ENCODE results near the gene SCO2.
A peak's percentile ranks its signal among the peaks of the same experiment; 100 is the strongest.

The SCO2 gene

DNA sequence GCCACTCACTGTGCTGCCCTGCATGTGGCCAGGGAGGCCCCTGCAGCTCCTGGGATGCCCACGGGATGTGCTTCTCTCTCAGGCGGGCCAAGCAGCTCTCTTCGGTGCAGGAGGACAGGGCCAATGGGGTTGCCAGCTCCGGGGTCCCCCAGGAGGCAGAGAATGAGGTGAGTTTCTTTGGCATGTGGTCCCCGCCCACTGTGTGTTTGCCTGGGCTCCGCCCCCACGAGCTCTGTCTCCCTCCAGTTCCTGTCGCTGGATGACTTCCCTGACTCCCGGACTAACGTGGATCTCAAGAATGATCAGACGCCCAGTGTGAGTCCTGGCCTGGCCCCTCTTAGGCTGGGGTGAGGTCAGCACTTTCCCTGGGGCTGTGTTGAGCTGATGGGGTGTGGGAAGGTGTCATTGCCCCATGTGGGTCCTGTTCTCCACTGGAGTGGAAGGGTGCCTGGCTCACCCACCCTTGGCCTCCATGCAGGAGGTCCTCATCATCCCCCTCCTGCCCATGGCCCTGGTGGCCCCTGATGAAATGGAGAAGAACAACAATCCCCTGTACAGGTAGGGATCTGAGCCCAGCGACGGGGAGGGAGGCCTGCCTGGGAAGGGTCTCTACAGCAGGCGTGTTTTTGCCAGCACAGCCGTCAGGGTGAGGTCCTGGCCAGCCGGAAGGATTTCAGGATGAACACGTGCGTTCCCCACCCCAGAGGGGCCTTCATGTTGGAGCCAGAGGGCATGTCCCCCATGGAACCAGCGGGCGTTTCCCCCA, 7.7 kb downstream of the SCO2 start:
- DNase-seq = no peak

DNA sequence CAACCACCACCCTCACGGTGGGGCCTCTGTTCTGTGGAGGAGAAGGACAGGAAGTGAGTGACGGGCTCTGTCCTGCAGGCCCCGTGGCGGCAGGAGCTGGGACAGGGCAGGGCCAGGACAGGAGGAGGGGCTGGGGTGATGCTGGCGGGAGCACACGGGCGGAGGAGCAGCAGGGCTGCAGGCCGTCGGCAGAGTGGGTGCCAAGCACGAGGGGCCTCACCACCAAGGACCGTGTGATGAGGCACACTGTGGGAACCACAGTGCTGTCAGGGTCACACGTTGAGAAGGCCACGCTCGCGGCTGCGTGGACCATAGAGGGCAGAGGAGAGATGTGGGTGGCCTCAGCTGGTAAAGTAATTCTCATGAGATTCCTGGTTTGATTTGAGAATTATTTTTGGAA, 8.5 kb downstream of the SCO2 start:
- no peak for DNase-seq

DNA sequence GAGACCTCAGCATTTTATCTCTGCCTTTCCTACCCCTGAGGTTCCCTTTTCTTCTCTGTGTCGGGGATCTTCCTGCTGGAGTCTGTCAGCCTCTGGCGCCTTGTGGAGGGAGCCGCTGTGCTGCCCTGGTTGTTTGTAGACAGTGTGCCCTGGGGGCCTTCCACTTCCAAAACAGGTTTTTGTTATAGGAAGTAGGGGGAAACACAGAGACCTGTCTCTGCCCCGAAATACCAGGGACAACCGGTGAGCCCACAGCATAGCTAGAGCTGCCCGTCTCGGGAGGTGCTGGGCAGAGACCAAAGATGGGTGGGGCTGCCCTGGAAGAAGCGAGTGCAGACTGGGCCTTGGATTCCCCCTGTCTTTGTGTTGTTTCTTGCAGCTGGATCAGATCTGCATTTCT, 9.3 kb downstream of the SCO2 start:
- DNase-seq = no peak

GRCh38 chr22:50513175-50513574, 12.2 kb downstream of the SCO2 start:
- no peak for DNase-seq

DNA sequence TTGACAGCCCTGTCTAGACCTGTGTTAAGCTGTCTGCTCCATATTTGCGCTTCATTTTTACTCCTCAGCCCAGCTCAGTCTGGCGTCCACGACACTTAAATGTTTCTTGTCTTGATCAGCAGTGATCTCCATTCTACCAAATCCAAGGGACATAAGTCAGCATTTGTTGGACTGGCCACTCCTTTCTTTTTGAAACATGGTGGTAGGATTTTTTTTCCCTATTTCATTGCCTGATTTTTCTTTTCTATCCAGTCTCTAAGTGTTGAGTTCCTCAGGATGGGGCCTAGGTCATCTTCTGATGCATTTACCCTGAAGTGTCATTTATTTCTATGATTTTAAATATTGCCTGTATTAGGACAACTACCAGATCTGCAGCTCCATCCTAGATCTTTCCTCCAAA, 16.5 kb downstream of the SCO2 start:
- DNase-seq = no peak

DNA sequence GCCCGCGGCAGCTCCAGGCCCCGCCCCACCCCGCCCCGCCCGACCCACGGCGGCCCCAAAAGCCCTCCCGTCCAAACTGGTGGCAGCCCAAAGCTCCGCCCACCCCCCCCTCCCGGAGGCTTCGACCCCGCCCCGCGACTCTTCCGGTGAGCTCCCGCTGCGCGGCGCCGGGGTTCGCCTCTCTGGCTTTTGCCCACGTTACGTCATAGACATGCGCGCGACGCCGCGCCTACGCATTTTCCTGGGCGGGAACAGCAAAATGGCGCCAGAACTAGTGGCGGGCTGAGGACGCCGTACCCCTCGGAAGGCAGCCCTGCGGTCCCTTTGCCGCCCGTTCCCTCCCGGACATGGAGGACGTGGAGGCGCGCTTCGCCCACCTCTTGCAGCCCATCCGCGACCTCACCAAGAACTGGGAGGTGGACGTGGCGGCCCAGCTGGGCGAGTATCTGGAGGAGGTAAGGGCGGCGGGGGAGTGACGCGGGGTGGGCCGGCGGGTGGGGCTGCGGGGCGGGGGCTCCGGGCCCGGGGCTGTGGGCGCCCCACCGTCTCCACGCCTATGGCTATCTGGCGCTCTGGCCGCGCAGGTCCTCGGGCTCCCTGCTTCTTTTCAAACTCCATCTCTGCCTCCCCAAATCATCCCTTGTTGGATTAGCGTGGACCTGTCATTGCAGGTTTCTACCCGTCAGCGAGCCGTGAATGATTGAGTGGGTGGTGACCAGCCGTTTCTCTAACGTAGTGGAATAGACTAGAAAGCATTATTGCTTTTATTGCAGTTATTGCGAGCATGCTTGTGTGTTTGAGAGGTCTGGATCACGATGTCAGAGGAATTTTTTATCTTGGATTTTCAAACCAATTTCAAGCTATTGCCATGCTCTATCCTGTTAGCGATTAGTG, 17.2 kb downstream of the SCO2 start, which contains the start of gene NCAPH2:
Gene NCAPH2, plus strand, starts transcription at position 234 of the 894 bp plus-strand sequence. Its CDS starts 114 bp downstream, at position 348.
- DNase-seq = peak; percentile 82

- DNase-seq = peak; percentile 36
Observed at GRCh38 chr22:50507421-50507990, 17.9 kb downstream of the SCO2 start, which contains the start of gene LMF2. Gene LMF2, minus strand, starts transcription at chr22:50507702. Its CDS starts 27 bp downstream, at chr22:50507675.

DNA sequence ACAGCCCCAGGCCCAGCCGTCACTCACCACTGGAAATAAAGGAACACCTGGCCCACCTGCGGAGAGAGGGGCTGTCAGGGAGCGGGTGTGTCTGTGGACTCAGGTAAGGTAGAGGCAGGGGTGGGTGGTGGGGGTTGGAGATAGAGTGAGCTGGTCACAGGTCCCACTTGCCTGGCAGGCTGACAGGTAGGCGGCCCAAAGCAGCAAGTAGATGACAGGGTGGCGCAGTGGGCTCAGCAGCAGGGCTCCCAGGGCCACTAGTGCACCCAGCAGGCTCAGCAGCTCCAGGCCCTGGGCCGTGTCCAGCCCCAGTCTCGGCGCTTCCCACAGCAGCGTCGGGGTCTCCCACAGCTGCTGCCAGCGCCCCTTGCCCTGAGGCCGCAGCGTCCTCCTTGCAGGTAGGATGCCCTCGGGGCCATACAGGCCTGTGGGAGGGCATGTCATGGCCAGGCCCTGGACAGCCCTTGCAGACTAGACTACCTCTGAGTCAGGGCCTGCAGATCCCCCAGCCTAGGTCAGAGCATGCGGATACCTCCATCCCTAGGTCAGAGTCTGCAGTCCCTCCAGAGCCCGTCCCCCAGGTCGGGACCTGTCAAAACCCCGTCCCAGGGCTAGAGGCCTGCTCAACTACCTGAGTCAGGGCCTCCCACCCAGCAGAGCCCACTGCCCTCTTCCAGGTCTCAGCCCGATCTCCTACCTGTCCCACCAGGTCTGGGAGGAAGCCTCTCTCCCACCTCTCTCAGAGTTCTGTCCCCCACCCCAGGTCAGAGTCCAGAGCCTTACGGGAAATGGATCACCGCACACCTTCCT, 18.6 kb downstream of the SCO2 start:
- DNase-seq = no peak

- DNase-seq = no peak
Observed at GRCh38 chr22:50505776-50506610, 19.4 kb downstream of the SCO2 start.

DNA sequence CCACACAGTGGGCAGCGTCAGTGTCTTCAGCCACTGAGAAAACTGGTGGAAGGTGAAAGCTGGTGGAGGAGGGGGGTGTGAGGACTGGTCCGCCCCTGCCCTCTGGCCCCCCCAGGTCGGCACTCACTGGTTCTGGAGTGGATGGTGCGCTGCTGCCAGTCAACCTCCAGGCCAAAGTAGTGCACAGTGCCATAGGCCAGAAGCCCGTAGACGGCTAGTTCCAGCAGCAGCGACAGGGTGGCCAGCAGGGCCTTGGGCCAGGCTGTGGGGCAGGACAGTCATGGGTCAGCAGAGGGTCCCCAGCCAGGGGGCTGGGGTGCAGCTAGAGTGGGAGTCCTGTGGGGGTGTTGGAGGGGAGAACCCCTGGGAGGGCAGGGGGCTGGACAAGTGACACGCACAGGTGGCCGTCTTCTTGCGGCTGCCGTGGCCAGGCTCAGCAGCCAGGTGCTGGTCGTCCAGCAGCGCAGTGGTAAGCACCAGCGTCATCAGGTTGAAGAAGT, 20.1 kb downstream of the SCO2 start:
- DNase-seq = no peak

DNA sequence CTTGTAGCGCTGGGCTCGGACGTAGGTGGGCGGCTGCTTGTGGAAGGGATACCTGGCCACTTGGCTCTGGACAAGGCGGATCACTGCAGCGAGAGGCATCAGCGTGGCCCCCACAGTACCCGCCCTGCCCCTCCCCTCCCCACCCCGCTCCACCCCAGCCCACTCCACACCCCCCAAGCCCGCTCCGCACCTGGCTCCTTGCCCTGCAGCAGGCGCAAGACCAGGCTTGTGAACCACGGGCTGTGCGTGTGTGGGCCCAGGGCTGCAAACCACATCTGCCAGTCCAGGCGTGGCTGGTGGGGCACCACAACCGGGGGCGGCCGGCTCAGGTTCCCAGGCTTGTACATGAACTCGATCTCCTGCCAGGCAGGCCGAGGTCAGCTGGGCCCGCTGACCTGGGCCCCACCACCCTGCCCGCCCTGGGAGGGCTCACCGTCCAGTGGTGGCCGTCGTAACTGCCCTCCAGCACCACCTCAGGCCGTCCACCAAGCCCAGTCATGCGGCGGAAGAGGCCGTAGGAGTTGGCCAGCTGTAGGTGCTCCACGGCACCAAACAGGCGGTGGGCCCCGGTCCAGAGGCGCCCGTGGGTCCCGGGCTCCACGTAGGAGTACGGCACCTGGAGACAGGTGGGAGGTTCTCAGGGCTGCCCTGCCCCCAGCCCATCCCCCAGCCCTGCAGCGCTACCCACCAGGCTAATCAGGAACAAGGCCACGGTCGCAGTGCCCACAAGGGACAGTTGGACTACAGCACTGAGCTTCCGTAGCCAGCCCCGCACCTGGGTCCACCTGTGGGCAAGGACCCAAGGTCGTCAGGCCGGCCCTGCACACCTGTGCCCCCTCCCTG, 20.8 kb downstream of the SCO2 start:
- DNase-seq = no peak

DNA sequence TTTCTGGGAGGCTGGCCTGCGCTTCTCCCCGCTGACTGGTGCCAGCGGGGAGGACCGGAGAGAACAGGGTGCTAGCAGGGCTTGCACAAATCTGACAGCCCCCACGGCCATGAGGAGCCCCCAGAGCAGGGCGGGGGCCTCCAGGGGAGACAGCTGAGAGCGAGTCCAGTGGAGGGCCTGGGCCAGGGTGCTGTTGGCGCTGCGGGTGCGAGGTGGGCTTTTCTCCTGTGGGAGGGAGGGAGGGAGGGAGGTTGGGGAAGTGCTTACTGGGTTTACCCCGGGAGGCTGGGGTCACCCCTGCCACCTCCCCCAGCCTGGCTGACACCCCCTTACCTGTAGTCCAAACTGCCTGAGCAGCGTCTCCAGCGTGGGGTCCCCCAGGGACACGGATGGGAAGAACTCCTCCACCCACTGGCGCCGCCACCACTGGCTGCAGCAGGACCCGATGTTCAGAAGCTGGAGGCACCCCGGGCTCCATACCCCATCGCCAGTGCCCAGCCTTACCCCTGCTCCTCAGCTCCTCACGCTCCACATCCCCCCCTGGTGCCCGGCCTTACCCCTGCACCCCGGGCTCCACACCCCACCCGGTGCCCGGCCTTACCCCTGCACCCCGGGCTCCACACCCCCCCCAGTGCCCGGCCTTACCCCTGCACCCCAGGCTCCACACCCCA, 21.8 kb downstream of the SCO2 start:
- no peak for DNase-seq

- no peak for DNase-seq
Observed at GRCh38 chr22:50502628-50503474, 22.5 kb downstream of the SCO2 start.

DNA sequence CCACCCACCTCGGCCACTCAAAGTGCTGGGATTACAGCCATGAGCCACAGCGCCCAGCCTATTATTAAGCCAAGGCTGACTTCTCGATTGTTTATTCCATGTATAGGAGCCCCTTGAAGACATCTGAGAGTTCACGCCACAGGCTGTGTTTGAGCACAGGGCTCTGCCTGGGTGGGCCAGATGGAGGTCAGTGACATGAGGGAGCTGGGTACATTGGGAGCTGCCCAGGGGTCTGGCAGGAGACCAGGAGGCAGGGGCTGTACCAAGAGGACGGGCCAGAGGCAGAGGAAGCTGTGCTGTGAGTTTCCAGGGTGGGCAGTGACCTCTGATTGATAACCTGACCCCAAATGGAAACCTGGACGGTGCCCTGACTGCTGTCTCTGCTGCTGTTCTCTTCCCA, 23.3 kb downstream of the SCO2 start:
- no peak for DNase-seq

DNA sequence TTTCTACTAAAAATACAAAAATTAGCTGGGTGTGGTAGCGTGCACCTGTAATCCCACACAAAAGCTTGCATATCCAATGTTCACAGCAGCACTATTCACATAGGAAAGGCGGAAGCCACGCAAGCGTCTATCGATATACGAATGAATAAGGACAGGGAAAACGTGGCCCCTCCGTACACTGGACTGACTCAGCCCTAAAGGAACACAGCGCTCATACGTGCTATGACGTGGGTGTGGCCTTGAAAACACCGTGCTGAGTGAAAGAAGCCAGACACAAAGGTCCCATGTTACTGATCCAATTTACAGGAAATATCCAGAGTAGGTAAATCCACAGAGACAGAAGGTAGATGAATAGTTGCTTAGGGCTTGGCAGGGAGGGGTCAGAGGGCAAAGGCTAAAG, 24.9 kb downstream of the SCO2 start:
- DNase-seq = no peak

DNA sequence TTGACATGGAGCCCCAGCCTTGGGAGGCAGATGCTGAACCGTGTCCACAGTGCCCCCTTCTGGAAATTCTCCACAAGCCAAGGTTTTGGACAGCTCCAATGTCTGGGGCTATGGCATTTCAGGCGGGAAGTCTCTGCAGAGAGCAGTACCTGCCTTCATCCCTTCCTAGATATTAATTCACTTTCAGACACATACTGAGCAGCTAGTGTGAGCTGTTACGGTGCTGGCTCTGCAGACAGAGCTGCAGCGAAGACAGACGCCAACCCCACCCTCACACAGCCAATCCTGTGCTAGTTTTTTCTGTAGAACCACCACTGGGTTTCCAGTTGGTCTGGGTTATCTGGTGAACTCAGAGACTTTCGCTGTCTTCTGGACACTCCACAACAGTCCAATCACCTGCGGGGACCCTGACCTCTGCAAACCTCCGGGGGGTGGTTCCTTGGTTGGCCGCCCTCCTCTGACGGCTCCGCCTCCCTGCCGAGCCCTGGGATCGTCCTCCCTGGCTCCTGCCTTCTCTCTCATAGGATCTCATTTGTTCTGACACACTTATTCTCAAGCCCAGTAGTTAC, 27.0 kb downstream of the SCO2 start:
- DNase-seq = peak; percentile 68

GRCh38 chr22:50497093-50497492, 28.3 kb downstream of the SCO2 start:
- no peak for DNase-seq

- no peak for DNase-seq
Observed at GRCh38 chr22:50490531-50491308, 34.7 kb downstream of the SCO2 start.
